AG10803 (cell line): Measurements from ENCODE around the gene CHURC1.

Experiments
- DNase-seq: peaks from one replicate; pipeline ENCODE4 v3.0.0; 2010; ENCODE audit warnings: low read depth
- H3K4me3 ChIP-seq: 2 replicates; pipeline ENCODE4 v1.5.1; 2011; ENCODE audit warnings: mild to moderate bottlenecking, low read length, control low read depth
- TF ChIP-seq, protein P1 (sequence below): conservative IDR thresholded peaks from 2 replicates; pipeline ENCODE4 v1.5.1; 2011; ENCODE audit warnings: mild to moderate bottlenecking, low read length, control low read depth, inconsistent platforms

Gene CHURC1

DNA sequence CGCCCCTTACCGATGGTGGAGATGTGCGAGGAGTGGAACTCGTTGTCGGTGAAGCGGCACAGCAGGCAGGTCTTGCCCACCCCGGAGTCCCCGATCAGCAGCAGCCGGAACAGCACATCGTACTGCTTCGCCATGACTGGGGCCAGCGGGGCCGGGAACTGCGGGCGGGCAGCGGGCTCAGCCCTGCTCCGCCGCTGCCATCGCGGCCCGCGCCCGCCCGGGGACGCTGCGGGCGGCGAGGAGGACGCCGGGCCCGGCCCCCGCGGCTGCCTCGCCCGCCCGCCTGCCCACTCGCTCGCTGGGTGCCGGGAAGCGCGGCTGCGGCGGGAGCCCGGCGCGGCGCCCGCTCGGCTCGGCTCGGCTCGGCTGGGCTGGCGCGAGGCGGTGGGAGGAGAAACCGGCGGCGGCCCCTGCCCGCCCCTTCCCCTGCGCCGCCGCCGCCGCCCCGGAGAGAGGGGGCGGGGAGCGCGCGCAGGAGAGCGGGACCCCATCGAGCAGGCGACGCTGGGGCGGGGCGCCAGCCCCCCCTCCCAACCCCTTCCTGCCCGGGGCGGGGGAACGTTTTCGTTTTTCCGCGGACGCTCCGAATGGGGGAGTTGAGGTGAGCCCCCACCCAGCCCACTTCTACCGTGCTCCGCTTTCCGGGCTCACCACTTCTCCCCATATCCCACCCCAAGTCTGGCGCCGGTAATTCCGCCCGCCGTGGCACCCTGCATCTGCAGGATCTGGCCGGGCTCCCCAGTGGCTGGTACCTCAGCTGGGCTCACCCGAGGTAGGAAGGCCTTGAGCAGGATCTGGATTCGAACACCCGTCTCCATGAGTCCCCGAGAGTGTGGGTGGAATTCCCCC lies 57.9 kb downstream of the CHURC1 start, which contains the start of gene RAB15:
RAB15 (minus strand) TSS at position 394 of the 849 bp plus-strand sequence; CDS start at position 134, 260 bp downstream.
- TF ChIP-seq, protein P1, sequence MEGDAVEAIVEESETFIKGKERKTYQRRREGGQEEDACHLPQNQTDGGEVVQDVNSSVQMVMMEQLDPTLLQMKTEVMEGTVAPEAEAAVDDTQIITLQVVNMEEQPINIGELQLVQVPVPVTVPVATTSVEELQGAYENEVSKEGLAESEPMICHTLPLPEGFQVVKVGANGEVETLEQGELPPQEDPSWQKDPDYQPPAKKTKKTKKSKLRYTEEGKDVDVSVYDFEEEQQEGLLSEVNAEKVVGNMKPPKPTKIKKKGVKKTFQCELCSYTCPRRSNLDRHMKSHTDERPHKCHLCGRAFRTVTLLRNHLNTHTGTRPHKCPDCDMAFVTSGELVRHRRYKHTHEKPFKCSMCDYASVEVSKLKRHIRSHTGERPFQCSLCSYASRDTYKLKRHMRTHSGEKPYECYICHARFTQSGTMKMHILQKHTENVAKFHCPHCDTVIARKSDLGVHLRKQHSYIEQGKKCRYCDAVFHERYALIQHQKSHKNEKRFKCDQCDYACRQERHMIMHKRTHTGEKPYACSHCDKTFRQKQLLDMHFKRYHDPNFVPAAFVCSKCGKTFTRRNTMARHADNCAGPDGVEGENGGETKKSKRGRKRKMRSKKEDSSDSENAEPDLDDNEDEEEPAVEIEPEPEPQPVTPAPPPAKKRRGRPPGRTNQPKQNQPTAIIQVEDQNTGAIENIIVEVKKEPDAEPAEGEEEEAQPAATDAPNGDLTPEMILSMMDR, result no peak
- H3K4me3 ChIP-seq, result peak within 1 kb of the TSS; percentile 71
- peak; percentile 22 for DNase-seq

DNA sequence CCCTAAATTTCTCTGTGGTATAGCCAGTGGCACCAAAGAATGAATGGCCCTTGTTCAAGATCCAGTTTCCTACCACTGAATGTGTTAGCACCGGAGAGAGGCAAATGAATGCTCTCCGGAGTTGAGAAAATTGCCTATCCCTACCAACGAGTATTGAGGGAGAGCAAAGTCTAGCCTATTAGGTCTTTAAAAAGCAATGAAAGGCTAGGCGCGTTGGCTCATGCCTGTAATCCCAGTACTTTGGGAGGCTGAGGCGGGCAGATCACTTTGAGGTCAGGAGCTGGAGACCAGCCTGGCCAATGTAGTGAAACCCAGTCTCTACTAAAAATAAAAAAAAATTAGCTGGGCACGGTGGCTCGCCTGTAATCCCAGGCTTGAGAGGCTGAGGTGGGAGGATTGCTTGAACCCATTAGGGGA lies 58.8 kb downstream of the CHURC1 start:
- H3K4me3 ChIP-seq, result 0 out of 2 replicates have a peak overlapping the region, but pooled peaks have one; percentile 7
- DNase-seq, result no peak
- TF ChIP-seq, protein P1, result no peak

DNA sequence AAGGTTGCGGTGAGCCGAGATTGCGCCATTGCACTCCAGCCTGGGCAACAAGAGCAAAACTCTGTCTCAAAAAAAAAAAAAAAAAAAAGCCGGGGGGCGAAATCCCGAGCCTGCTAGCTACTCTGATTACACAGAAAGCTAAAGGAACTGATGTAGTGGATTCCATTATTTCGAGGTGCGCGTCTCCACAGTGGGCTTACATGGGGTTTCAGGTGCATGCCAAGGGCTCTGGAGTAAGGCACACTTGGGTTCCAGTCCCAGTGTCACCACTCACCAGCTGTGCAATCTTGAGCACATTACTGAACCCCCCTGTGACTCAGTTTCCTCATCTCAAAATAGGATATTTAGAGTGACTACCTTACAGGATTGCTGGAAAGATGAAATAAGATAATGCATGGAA lies 59.6 kb downstream of the CHURC1 start:
- DNase-seq, result no peak
- H3K4me3 ChIP-seq, result no peak overlapping the region
- TF ChIP-seq, protein P1, result no peak

DNA sequence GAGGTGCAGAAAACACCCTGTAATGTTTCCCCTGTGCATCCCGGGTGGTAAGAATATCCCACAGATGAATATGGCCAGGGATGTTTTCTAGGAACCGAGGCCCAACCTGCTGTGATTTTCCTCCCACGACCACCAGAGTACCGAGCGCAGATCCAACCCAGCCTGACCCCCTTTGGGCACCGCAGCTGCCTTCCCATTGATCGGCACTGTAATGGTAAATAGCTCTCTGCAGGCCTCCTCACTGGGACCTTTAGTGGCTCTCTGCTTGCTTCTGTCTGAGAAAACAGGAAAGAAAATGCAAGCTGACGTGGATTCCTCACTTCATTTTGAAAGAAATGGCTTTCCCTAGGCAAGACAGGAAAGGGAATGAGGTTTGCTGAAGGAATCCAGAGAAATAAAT lies 60.3 kb downstream of the CHURC1 start:
- DNase-seq, result no peak
- no peak overlapping the region for H3K4me3 ChIP-seq
- TF ChIP-seq, protein P1, result no peak

DNA sequence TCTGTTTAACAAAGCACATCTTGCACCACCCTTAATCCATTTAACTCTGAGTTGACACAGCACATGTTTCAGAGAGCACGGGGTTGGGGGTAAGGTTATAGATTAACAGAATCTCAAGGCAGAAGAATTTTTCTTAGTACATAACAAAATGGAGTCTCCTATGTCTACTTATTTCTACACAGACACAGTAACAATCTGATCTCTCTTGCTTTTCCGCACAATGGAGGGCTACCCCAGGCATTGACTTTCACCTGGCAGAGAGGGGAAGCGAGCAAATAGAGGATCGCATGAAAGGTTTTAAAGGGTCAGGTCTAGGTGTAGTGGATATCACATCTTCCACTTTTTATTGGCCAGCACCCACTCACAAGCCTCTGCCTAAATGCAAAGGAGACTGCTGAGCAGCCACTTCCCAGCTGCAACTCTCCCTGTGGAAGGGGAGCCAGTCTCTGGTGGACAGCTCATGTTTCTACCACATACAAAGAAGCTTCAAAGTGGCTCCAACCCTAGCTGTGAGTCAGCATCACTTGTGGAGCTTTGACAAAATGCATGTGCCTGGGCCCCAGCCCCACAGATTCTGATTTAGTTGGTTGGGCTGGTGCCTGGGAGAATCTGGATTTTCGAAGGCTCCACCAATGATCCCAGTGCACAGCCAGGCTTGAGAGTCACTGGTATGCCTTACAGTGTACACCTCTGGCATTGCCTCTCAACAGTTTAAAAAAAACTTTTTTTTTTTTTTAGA lies 65.2 kb downstream of the CHURC1 start:
- H3K4me3 ChIP-seq, result no peak overlapping the region
- TF ChIP-seq, protein P1, result no peak
- peak; percentile 34 for DNase-seq

DNA sequence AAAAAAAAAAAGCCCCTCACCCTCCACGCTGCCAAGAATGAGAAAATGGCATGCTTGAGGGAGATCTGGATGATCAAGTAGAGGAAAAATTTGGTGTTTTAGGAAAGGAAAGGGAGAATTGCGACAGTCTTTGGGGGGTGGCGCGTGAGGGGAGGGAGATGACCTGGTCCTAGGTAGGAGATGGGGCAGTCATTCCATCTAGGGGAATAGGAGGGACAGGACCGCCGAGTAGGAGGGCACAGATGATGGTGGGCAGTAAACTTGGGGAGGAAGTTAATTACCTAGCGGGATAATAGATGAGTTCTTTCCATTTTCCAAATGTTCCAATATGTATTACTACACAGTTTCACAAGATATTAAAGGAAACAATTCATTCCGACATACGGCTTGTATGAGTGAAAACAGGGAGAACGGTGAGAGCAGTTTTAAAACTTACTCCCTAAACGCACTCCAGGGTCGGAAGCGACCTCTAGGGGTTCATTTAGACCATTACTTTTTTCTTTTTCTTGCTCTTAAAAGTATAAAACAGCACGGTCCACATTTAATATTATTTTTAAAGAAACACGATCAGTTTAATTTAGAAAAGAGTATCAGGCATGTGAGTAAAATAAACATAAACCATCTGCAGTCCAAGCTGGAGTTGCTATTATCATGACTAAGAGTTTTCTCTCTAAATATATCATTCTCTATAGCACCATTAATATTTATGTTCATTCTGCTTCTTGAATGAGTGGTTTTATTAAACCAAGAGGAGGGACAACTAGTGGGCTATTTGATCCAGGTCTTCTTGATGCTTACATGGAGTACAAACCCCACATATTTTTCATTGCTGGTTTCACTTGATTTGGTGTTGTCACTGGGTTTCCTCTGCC lies 69.4 kb downstream of the CHURC1 start:
- DNase-seq, result peak; percentile 68
- TF ChIP-seq, protein P1, result peak; percentile 77
- peak overlapping the region; percentile 34 for H3K4me3 ChIP-seq
